ENCODE measurements around the gene SCAMP3. TPM values are rescaled to one million over a fixed set of nuclear protein-coding genes. Genes with fewer than 3 reads are reported as not detected.

Gene SCAMP3
- total RNA-seq, 1 donor: 41.3 TPM

DNA sequence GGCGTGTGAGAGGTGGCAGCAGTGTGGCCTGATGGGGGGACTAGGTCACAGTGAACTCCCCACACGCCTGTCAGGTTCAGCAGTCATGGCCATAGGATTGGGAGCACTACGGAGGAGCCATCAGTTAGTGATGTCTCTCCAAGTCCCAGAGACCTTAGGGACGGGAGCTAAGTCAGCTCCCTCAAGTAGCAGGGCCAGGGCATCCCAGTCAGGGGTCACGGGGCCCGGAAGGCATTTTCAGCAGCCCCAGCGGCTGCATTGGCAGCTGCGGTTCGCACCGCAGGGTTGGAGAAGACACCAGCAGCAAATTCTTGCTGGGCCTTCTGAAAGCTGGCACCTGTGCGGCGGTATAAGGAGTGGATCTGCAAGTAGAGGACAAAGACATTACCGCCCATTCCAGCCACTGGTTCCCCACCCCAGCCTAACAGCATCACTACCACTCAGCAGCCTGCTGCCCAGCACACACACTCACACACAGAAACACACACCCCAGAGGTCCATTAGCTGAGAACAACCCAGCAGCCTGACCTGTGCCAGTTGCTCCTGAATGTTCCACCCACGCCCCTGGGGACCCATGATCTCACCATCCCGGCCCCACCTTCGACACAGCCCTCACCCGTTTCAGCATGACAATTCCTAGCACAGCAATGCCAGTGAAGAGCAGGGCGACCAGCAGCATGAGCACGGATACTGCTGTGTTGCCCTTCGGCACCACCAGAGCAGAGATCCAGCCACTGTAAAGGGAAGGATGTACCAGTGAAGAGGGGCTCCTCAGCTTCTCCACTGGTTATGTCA is 5.9 kb downstream of the SCAMP3 start:
- peak overlapping the region; percentile 87 for H3K27ac ChIP-seq (ENCODE audit: low read depth, low read length)
- H3K79me2 ChIP-seq (ENCODE audit: insufficient read depth, low read length): peaks cover 37% of the 10 kb centered on the region
- TF ChIP-seq, protein P1, sequence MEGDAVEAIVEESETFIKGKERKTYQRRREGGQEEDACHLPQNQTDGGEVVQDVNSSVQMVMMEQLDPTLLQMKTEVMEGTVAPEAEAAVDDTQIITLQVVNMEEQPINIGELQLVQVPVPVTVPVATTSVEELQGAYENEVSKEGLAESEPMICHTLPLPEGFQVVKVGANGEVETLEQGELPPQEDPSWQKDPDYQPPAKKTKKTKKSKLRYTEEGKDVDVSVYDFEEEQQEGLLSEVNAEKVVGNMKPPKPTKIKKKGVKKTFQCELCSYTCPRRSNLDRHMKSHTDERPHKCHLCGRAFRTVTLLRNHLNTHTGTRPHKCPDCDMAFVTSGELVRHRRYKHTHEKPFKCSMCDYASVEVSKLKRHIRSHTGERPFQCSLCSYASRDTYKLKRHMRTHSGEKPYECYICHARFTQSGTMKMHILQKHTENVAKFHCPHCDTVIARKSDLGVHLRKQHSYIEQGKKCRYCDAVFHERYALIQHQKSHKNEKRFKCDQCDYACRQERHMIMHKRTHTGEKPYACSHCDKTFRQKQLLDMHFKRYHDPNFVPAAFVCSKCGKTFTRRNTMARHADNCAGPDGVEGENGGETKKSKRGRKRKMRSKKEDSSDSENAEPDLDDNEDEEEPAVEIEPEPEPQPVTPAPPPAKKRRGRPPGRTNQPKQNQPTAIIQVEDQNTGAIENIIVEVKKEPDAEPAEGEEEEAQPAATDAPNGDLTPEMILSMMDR (IDR thresholded peaks at IDR 0.05; ENCODE audit: extremely low read depth, low read depth, low read length): no peak
- no peaks in the 10 kb centered on the region for H3K27me3 ChIP-seq (ENCODE audit: insufficient read depth, low read length)
- DNase-seq (ENCODE audit: insufficient read length, low spot score, missing footprints): peak; percentile 86
- no peaks in the 10 kb centered on the region for H3K9me3 ChIP-seq (ENCODE audit: low read depth, low read length)
- H3K4me1 ChIP-seq (ENCODE audit: insufficient read depth, low read length): peaks cover 31% of the 10 kb centered on the region
- H3K36me3 ChIP-seq (ENCODE audit: insufficient read depth, low read length): peaks cover 38% of the 10 kb centered on the region
- peak overlapping the region; percentile 88 for H3K4me3 ChIP-seq (ENCODE audit: insufficient read depth, low read length)
- peak overlapping the region; percentile 90 for H3K4me2 ChIP-seq (ENCODE audit: insufficient read depth, low read length)
- peak overlapping the region; percentile 94 for H2AFZ ChIP-seq (ENCODE audit: low read length)
- H4K20me1 ChIP-seq (ENCODE audit: insufficient read depth, low read length): peaks cover 3% of the 10 kb centered on the region

DNA sequence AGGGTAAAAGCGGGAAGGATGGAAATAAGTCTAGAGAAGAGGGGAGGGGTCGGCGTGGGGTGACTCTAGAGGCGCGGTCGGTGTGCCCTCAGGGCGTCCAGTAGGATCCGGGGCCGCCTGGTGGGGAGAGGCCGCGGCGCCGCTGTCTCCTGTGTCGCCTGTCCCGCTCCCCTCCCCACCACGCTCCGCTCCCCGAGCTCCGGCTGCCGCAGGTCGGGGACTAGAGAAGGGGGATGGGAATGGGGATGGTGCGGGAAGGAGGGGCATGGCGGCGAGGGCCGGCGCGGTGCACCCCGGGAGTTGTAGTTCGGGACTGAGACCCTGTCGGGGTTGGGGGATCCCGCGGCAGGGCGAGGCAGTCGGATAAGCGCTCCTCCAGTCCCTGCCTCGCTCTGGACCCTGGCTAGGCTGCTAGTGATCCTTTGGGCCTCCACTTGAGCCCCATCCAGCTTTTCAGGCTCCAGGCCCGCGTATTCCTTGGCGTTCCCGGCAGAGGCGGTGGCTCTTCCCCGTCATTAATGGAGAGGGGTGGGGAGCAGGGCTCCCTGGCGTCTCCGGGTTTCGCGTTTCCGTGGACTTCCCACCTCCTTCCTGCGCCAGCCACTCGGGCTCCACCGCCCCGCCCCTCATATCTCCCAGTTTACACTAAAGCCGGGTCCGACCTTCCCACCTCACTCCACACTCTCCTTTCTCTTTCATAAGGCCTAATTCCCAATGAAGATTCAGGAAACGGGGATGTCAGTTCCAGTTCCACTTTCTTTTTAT is 6.7 kb downstream of the SCAMP3 start, which contains the start of gene ENTREP3:
ENTREP3 (minus strand) TSS at position 241 of the 765 bp plus-strand sequence. CDS start 606 bp downstream, outside the sequence.
- H3K36me3 ChIP-seq (ENCODE audit: insufficient read depth, low read length): peaks cover 38% of the 10 kb centered on the region
- no peaks in the 10 kb centered on the region for H3K9me3 ChIP-seq (ENCODE audit: low read depth, low read length)
- TF ChIP-seq, protein P1 (IDR thresholded peaks at IDR 0.05; ENCODE audit: extremely low read depth, low read depth, low read length): no peak
- H3K4me3 ChIP-seq (ENCODE audit: insufficient read depth, low read length): peak within 1 kb of the TSS; percentile 88
- peaks cover 29% of the 10 kb centered on the region for H3K79me2 ChIP-seq (ENCODE audit: insufficient read depth, low read length)
- peak; percentile 99 for DNase-seq (ENCODE audit: insufficient read length, low spot score, missing footprints)
- H3K27ac ChIP-seq (ENCODE audit: low read depth, low read length): peak within 1 kb of the TSS; percentile 87
- H4K20me1 ChIP-seq (ENCODE audit: insufficient read depth, low read length): peaks cover 3% of the 10 kb centered on the region
- peak within 1 kb of the TSS; percentile 94 for H2AFZ ChIP-seq (ENCODE audit: low read length)
- H3K27me3 ChIP-seq (ENCODE audit: insufficient read depth, low read length): no peaks in the 10 kb centered on the region
- peaks cover 29% of the 10 kb centered on the region for H3K4me1 ChIP-seq (ENCODE audit: insufficient read depth, low read length)
- H3K4me2 ChIP-seq (ENCODE audit: insufficient read depth, low read length): peak within 1 kb of the TSS; percentile 90

DNA sequence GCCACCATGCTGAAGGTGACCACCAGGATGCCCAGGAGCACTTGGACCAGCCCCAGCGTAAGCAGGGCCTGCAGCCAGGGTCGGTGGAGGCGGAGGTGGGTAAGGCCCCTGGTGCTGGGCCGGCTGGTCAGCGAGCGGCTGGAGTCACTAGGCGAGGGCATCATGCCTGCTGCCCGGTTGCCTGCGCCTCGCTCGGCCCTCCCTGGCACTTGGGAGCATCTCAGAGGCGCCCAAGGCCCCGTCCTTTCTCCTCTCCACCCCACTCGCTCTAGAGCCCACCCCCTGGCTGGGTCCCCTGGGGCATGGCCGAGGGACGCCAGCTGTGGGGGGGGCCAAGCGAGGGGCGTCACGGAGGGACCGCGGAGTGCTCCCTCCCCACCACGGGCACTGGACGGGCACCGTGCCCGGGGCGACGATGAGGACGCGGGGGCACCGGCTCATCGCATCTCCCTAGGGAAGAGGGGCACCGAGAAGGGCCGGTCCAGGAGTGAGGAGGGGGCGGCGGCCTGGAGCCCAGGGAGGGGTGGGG is 7.4 kb downstream of the SCAMP3 start:
- Histone ChIP-seq H3K9me3 (ENCODE audit: low read depth, low read length) (no peaks in the 10 kb centered on the region), H3K36me3 (ENCODE audit: insufficient read depth, low read length) (peaks cover 34% of the 10 kb centered on the region), H3K79me2 (ENCODE audit: insufficient read depth, low read length) (peaks cover 24% of the 10 kb centered on the region), H3K4me2 (ENCODE audit: insufficient read depth, low read length) (peak overlapping the region; percentile 90), H3K4me3 (ENCODE audit: insufficient read depth, low read length) (peak overlapping the region; percentile 88), H2AFZ (ENCODE audit: low read length) (peak overlapping the region; percentile 59), H3K27me3 (ENCODE audit: insufficient read depth, low read length) (no peaks in the 10 kb centered on the region), H4K20me1 (ENCODE audit: insufficient read depth, low read length) (peaks cover 3% of the 10 kb centered on the region), H3K27ac (ENCODE audit: low read depth, low read length) (peak overlapping the region; percentile 45), H3K4me1 (ENCODE audit: insufficient read depth, low read length) (peaks cover 30% of the 10 kb centered on the region)
- peak; percentile 92 for DNase-seq (ENCODE audit: insufficient read length, low spot score, missing footprints)
- TF ChIP-seq, protein P1 (IDR thresholded peaks at IDR 0.05; ENCODE audit: extremely low read depth, low read depth, low read length): no peak

Measured in osteoblast (primary cell).